Left ventricle myocardium inferior (tissue), 1 donor: ENCODE data around the gene SSNA1. TPM values are rescaled to one million over a fixed set of nuclear protein-coding genes. Genes with fewer than 3 reads are reported as not detected.
"Not testable (repeated sequence)": the region's sequence is repeated elsewhere in the genome, so short reads cannot be mapped to it uniquely, and the experiment has no call there.

Experiments used
- DNase-seq: peaks from one replicate; pipeline ENCODE4 v3.0.0-alpha.2; 2020
- H3K27ac ChIP-seq: fragments of 200-600 bp; replicated peaks from 2 replicates; pipeline ENCODE4 v1.8.0; 2021
- H3K27me3 ChIP-seq: fragments of 200-600 bp; 2 replicates; pipeline ENCODE4 v1.8.0; 2021; ENCODE audit warnings: low read depth
- H3K36me3 ChIP-seq: fragments of 200-600 bp; 2 replicates; pipeline ENCODE4 v1.8.0; 2021
- H3K4me1 ChIP-seq: fragments of 200-600 bp; 2 replicates; pipeline ENCODE4 v1.8.0; 2021
- H3K4me3 ChIP-seq: fragments of 200-600 bp; 2 replicates; pipeline ENCODE4 v1.8.0; 2021; ENCODE audit warnings: mild to moderate bottlenecking, moderate library complexity
- H3K9me3 ChIP-seq: fragments of 200-600 bp; replicated peaks from 2 replicates; pipeline ENCODE4 v1.8.0; 2021
- CTCF ChIP-seq: fragments of 200-600 bp; IDR thresholded peaks from 2 replicates; pipeline ENCODE4 v1.8.0; 2021; ENCODE audit warnings: antibody characterized with exemption, mild to moderate bottlenecking, borderline replicate concordance
- intact Hi-C: fragments of 100-400 bp; cut with micrococcal nuclease; formaldehyde crosslinking; loops from one replicate; pipeline ENCODE4 v1.11.0; 2022
- total RNA-seq: library from RNA; stranded (reverse); fragmentation: NEBNext Ultra II Directional; extraction: Animal tissue kit (Norgen Biotek cat#: 25700); gene quantifications from one replicate; pipeline ENCODE4 v1.2.1, GENCODE V29; 2021
- donor health status: DM: no; HTN: yes; CAD: no; lungs with severe emphysema.

The SSNA1 gene
- total RNA-seq, 1 donor from 2014 or later: 72.3 TPM

GRCh38 chr9:137235424-137236237, 47.2 kb downstream of the SSNA1 start:
- H3K4me3 ChIP-seq: peak overlapping the region; percentile 50
- intact Hi-C loops: loop anchor here (5.0 kb wide), 1 partner anchor 118 kb away; no protein-coding TSS in a partner anchor

GRCh38 chr9:137236238-137236935, 47.9 kb downstream of the SSNA1 start:
- no peak overlapping the region for H3K27ac ChIP-seq
- TF ChIP-seq CTCF: peak; percentile 99
- no peaks in the 10 kb centered on the region for H3K36me3 ChIP-seq
- DNase-seq: peak; percentile 87
- H3K9me3 ChIP-seq: no peaks in the 10 kb centered on the region
- H3K4me3 ChIP-seq: peak overlapping the region; percentile 50
- peaks cover 53% of the 10 kb centered on the region for H3K4me1 ChIP-seq
- H3K27me3 ChIP-seq: peaks cover 44% of the 10 kb centered on the region
- intact Hi-C loops: loop anchor here (5.0 kb wide), 1 partner anchor 119 kb away; no protein-coding TSS in a partner anchor

More at GRCh38 chr9:137235424-137236237, 47.2 kb downstream of the SSNA1 start:
- H3K4me1 ChIP-seq: peaks cover 53% of the 10 kb centered on the region
- TF ChIP-seq CTCF: no peak
- no peak for DNase-seq
- H3K9me3 ChIP-seq: no peaks in the 10 kb centered on the region
- H3K27me3 ChIP-seq: peaks cover 52% of the 10 kb centered on the region
- no peak overlapping the region for H3K27ac ChIP-seq
- no peaks in the 10 kb centered on the region for H3K36me3 ChIP-seq

GRCh38 chr9:137236936-137237421, 48.5 kb downstream of the SSNA1 start:
- no peak for TF ChIP-seq CTCF
- H3K36me3 ChIP-seq: peaks cover 4% of the 10 kb centered on the region
- H3K4me1 ChIP-seq: peaks cover 57% of the 10 kb centered on the region
- intact Hi-C loops: loop anchor here (5.0 kb wide), 1 partner anchor 120 kb away; no protein-coding TSS in a partner anchor
- peaks cover 38% of the 10 kb centered on the region for H3K27me3 ChIP-seq
- DNase-seq: no peak
- no peak overlapping the region for H3K27ac ChIP-seq
- peak overlapping the region; percentile 50 for H3K4me3 ChIP-seq
- H3K9me3 ChIP-seq: no peaks in the 10 kb centered on the region

- no peak overlapping the region for H3K4me3 ChIP-seq
- peaks cover 68% of the 10 kb centered on the region for H3K4me1 ChIP-seq
- H3K36me3 ChIP-seq: peaks cover 15% of the 10 kb centered on the region
- intact Hi-C loops: loop anchor here (5.0 kb wide), 1 partner anchor 121 kb away; no protein-coding TSS in a partner anchor
- no peaks in the 10 kb centered on the region for H3K9me3 ChIP-seq
- no peak for TF ChIP-seq CTCF
- H3K27ac ChIP-seq: no peak overlapping the region
- peaks cover 28% of the 10 kb centered on the region for H3K27me3 ChIP-seq
- DNase-seq: no peak
These were observed 49.6 kb downstream of the SSNA1 start for GRCh38 chr9:137237759-137238726.

- not testable (repeated sequence) for DNase-seq, H3K9me3 ChIP-seq
- Histone ChIP-seq H3K27me3 (peaks cover 11% of the 10 kb centered on the region), H3K4me1 (peaks cover 84% of the 10 kb centered on the region), H3K4me3 (peak overlapping the region; percentile 84), H3K27ac (peak overlapping the region; percentile 100), H3K36me3 (peaks cover 22% of the 10 kb centered on the region)
- intact Hi-C loops: loop anchor here (5.0 kb wide), 1 partner anchor 122 kb away; no protein-coding TSS in a partner anchor
These were observed 51.2 kb downstream of the SSNA1 start for GRCh38 chr9:137239541-137240200.
